Neutrophil (primary cell): ENCODE measurements around the gene PRPSAP2.

ENCODE experiments used
- H3K27ac ChIP-seq: fragments of 200-600 bp; sonication (generic); 2 replicates; pipeline ENCODE4 v1.5.1; 2016; ENCODE audit warnings: mild to moderate bottlenecking, moderate library complexity
- H3K27me3 ChIP-seq: fragments of 200-600 bp; sonication (generic); 2 replicates; pipeline ENCODE4 v1.6.0; 2016; ENCODE audit warnings: mild to moderate bottlenecking
- H3K36me3 ChIP-seq: fragments of 200-600 bp; sonication (generic); 2 replicates; pipeline ENCODE4 v1.5.1; 2017
- H3K4me1 ChIP-seq, 2 experiments: fragments of 200-600 bp in 1 of 2; sonication (generic) in 1 of 2; 1 replicate in 1 of 2; 2 replicates in 1 of 2; pipeline versions ENCODE4 v1.5.1 to v1.6.1; 2013 to 2016; ENCODE audit warnings: low read depth in 1 of 2, low read length in 1 of 2, mild to moderate bottlenecking in 1 of 2, moderate library complexity in 1 of 2; ENCODE audit not compliant: control insufficient read depth in 1 of 2, insufficient read depth in 1 of 2
- H3K4me3 ChIP-seq, 2 experiments: fragments of 200-600 bp in 1 of 2; sonication (generic) in 1 of 2; 1 replicate in 1 of 2; 2 replicates in 1 of 2; pipeline ENCODE4 v1.5.1; 2013 to 2016; ENCODE audit warnings: low read depth in 1 of 2, low read length in 1 of 2, mild to moderate bottlenecking in 1 of 2, moderate library complexity in 1 of 2
- H3K9me3 ChIP-seq: fragments of 200-600 bp; sonication (generic); 2 replicates; pipeline ENCODE4 v1.5.1; 2016
- CTCF ChIP-seq: fragments of 200-600 bp; sonication (generic); IDR thresholded peaks from 2 replicates; pipeline ENCODE4 v1.5.1; 2016; ENCODE audit warnings: antibody characterized with exemption

Gene PRPSAP2

GRCh38 chr17:18916816-18917500 is 59.0 kb downstream of the PRPSAP2 start:
- Histone ChIP-seq H3K9me3 (no peaks in the 10 kb centered on the region), H3K4me3 (no peak overlapping the region), H3K27ac (no peak overlapping the region), H3K27me3 (no peaks in the 10 kb centered on the region), H3K4me1 (peaks cover 2 to 4% of the 10 kb centered on the region in 2 experiments), H3K36me3 (peaks cover 34% of the 10 kb centered on the region)
- TF ChIP-seq CTCF: no peak

- H3K4me1 ChIP-seq: peaks cover 5 to 8% of the 10 kb centered on the region in 2 experiments
- no peak for TF ChIP-seq CTCF
- no peak overlapping the region for H3K4me3 ChIP-seq
- peaks cover 28% of the 10 kb centered on the region for H3K36me3 ChIP-seq
- no peaks in the 10 kb centered on the region for H3K27me3 ChIP-seq
- no peak overlapping the region for H3K27ac ChIP-seq
- no peaks in the 10 kb centered on the region for H3K9me3 ChIP-seq
Measured at GRCh38 chr17:18917506-18918032, 59.6 kb downstream of the PRPSAP2 start.

- no peaks in the 10 kb centered on the region for H3K9me3 ChIP-seq
- no peak for TF ChIP-seq CTCF
- peaks cover 21% of the 10 kb centered on the region for H3K36me3 ChIP-seq
- peaks cover 5 to 8% of the 10 kb centered on the region in 2 experiments for H3K4me1 ChIP-seq
- no peak overlapping the region for H3K27ac ChIP-seq
- H3K27me3 ChIP-seq: no peaks in the 10 kb centered on the region
- no peak overlapping the region for H3K4me3 ChIP-seq
Measured at GRCh38 chr17:18919963-18920362, 62.0 kb downstream of the PRPSAP2 start.

GRCh38 chr17:18920911-18921441 is 63.0 kb downstream of the PRPSAP2 start:
- Histone ChIP-seq H3K27ac (no peak overlapping the region), H3K27me3 (no peaks in the 10 kb centered on the region), H3K4me1 (peaks cover 5 to 8% of the 10 kb centered on the region in 2 experiments), H3K36me3 (peaks cover 18% of the 10 kb centered on the region), H3K9me3 (no peaks in the 10 kb centered on the region), H3K4me3 (no peak overlapping the region)
- no peak for TF ChIP-seq CTCF

GRCh38 chr17:18921485-18921884 is 63.6 kb downstream of the PRPSAP2 start:
- H3K27ac ChIP-seq: no peak overlapping the region
- no peaks in the 10 kb centered on the region for H3K27me3 ChIP-seq
- H3K9me3 ChIP-seq: no peaks in the 10 kb centered on the region
- no peak for TF ChIP-seq CTCF
- no peak overlapping the region for H3K4me3 ChIP-seq
- H3K36me3 ChIP-seq: peaks cover 16% of the 10 kb centered on the region
- H3K4me1 ChIP-seq: peaks cover 5 to 8% of the 10 kb centered on the region in 2 experiments
